Measurements from ENCODE around the gene EHD3.

DNA sequence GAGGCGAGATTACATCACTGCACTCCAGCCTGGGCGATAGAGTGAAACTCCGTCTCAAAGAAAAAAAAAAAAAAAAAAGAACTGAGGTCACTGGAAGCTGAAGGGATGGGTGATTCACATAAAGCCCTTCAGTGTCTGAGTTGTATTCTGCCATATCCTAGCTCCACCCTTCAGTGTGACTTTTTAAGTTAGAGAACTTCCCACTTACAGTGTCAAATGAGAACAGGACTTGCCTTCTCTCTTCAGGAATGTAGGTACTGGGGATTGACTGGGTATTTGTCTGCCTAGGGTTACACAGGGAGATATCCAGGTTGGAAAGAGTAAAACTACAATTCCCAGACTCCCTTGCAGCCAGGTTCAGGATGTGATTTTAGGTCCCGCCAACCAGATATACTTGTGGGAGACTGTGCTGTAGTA, 37.9 kb downstream of the EHD3 start:
- TF ChIP-seq HDAC2 (CRISPR knock-in tag; IDR thresholded peaks at IDR 0.05) (no peak), ZNF138 (CRISPR knock-in tag; IDR thresholded peaks at IDR 0.05; ENCODE audit: low read depth) (no peak), CTCF (CRISPR knock-in tag; IDR thresholded peaks at IDR 0.05) (no peak), FOXM1 (CRISPR knock-in tag; IDR thresholded peaks at IDR 0.05) (no peak), KLF16 (CRISPR knock-in tag; IDR thresholded peaks at IDR 0.05) (no peak), SRSF4 (IDR thresholded peaks at IDR 0.05; ENCODE audit: low read depth, low read length, poor library complexity, severe bottlenecking) (no peak), MTF1 (CRISPR knock-in tag; IDR thresholded peaks at IDR 0.05) (no peak), PBX3 (CRISPR knock-in tag; IDR thresholded peaks at IDR 0.05; ENCODE audit: borderline replicate concordance) (no peak)

Data from HepG2 (cell line).